GM06990 (cell line): ENCODE results near the gene CFAP57.

Experiments
- DNase-seq: peaks from one replicate; pipeline ENCODE4 v3.0.0-alpha.2; 2011; ENCODE audit not compliant: insufficient read length; ENCODE audit errors: extremely low read depth
- H3K27me3 ChIP-seq: replicated peaks from 2 replicates; pipeline ENCODE4 v1.6.0; 2011; ENCODE audit warnings: low read length; ENCODE audit not compliant: control insufficient read depth, insufficient read depth
- H3K36me3 ChIP-seq: 2 replicates; pipeline ENCODE4 v1.5.1; 2011; ENCODE audit warnings: low read length; ENCODE audit not compliant: control insufficient read depth, insufficient read depth
- H3K4me3 ChIP-seq: replicated peaks from 2 replicates; pipeline ENCODE4 v1.5.1; 2011; ENCODE audit warnings: low read depth, mild to moderate bottlenecking, control low read depth, low read length
- TF ChIP-seq, protein P1 (sequence below): IDR thresholded peaks from 2 replicates; pipeline ENCODE4 v1.5.1; 2011; ENCODE audit warnings: low read length, control low read depth, mild to moderate bottlenecking, inconsistent platforms; ENCODE audit not compliant: insufficient read depth, poor library complexity, severe bottlenecking

Gene CFAP57

DNA sequence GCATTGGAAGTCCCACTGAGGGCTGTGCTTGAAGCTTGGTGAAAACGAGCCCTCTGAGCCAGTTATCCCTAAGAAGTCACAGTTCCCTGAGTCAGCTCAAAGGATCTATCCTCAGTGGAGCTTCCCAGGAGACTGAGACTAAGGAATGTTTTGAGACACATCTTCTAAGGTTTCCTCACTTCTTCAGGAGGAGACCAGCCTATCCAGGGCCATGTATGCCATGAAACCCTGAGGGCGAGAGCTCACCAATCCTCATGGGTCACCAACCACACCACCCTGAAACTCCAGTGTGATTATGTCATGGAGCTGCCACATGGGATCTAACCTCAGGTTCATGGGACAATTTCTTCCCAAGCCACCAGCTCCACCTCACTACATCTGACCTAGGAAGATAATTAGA, 121.0 kb downstream of the CFAP57 start:
- Histone ChIP-seq H3K36me3 (no peaks in the 10 kb centered on the region), H3K4me3 (no peak overlapping the region), H3K27me3 (no peaks in the 10 kb centered on the region)
- TF ChIP-seq, protein P1, sequence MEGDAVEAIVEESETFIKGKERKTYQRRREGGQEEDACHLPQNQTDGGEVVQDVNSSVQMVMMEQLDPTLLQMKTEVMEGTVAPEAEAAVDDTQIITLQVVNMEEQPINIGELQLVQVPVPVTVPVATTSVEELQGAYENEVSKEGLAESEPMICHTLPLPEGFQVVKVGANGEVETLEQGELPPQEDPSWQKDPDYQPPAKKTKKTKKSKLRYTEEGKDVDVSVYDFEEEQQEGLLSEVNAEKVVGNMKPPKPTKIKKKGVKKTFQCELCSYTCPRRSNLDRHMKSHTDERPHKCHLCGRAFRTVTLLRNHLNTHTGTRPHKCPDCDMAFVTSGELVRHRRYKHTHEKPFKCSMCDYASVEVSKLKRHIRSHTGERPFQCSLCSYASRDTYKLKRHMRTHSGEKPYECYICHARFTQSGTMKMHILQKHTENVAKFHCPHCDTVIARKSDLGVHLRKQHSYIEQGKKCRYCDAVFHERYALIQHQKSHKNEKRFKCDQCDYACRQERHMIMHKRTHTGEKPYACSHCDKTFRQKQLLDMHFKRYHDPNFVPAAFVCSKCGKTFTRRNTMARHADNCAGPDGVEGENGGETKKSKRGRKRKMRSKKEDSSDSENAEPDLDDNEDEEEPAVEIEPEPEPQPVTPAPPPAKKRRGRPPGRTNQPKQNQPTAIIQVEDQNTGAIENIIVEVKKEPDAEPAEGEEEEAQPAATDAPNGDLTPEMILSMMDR, result no peak
- DNase-seq, result no peak

DNA sequence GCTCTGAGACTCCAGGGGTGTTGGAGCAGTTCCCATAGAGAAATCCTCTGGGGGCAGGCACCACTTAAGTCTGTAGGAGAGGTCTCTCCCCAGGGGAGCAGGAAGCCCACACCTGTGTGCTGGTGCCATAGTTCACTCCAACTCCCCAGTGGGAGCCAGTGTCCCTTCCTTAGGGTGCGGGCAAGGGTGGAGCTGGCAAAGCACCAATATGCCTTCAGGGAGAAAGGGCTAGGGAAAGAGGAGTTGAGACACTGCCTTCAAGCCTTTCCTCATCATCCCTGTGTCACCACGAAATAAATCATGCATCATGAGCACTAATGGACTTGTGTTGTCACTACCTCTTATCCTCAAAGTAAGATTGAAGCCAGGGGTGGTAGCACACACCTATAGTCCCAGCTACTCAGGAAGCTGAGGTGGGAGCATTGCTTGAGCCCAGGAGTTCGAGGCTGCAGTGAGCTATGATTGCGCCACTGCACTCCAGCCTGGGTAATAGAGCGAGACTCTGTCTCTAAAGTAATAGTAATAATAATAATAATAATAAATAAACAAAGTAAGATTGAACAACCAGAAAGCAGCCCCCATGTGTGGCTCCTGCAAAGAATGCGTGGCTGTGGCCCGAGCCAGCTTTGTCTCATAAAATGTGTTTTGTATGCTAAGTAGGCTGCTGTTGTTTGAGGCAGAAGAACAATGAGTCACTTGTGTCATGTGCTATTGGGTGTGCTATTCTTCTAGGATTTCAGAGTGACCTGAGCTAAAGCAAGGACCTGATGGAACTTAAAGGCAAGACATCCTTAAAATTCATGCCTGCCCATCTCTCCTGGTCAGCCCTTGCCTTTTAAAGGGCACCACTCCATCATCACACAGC, 122.0 kb downstream of the CFAP57 start:
- TF ChIP-seq, protein P1, result no peak
- DNase-seq, result no peak
- Histone ChIP-seq H3K4me3 (no peak overlapping the region), H3K27me3 (no peaks in the 10 kb centered on the region), H3K36me3 (no peaks in the 10 kb centered on the region)

DNA sequence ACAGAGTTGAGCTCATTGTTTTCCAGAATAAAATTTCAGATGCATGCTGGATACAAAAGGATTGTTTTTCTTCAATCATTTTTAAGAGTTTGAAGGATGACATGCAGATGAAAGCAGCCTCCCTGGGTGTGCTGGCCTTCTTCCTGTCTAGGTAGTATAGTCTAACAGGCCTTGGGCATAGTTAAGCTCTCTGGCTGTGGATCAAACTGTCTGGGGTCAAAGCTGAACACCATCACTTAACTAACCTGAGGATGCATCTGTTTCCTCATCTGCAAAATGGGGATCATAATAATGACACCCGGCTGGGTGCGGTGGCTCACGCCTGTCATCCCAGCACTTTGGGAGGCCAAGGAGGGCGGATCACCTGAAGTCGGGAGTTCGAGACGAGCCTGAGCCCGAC, 122.6 kb downstream of the CFAP57 start:
- Histone ChIP-seq H3K4me3 (no peak overlapping the region), H3K27me3 (no peaks in the 10 kb centered on the region), H3K36me3 (no peaks in the 10 kb centered on the region)
- TF ChIP-seq, protein P1, result no peak
- no peak for DNase-seq

DNA sequence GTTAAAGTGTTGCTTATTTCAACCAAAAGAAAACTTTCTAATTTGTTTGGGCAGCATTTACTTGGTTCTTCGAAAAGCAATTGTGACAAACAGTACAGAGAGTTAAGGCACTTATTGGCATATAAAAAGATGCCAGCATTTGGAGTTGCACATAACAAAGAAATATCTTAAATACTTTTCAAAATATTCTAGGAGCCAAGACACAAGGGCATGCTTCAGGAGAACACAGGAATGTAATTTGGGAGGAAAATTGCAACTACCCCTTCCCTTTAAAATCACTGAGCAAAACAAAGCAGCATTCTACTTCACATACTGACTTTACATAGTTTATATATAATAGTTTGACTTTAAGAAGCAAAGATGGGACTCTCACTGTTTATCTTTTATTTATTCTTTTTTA, 124.1 kb downstream of the CFAP57 start:
- no peaks in the 10 kb centered on the region for H3K36me3 ChIP-seq
- TF ChIP-seq, protein P1, result no peak
- no peak overlapping the region for H3K4me3 ChIP-seq
- no peaks in the 10 kb centered on the region for H3K27me3 ChIP-seq
- no peak for DNase-seq

DNA sequence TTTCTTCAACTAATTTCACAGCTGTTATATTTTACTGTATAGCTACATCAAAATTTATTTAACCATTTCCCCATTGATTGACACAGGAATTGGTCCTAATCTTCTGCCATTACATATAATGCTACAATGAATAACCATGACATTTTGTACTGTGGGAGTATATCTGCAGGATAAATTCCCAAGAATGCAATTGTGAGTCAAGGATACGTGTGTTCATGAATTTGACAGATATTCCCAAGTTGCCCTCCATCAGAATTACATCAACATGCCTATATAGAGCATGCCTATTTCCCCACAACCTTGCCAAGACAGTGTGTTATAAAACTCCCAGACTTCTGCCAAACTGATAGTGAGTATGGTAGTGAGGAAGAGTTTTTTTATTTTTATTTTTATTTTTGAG, 125.9 kb downstream of the CFAP57 start:
- Histone ChIP-seq H3K27me3 (no peaks in the 10 kb centered on the region), H3K4me3 (no peak overlapping the region), H3K36me3 (no peaks in the 10 kb centered on the region)
- TF ChIP-seq, protein P1, result no peak
- no peak for DNase-seq
